ENCODE measurements around the gene PRKG1.

Gene PRKG1

DNA sequence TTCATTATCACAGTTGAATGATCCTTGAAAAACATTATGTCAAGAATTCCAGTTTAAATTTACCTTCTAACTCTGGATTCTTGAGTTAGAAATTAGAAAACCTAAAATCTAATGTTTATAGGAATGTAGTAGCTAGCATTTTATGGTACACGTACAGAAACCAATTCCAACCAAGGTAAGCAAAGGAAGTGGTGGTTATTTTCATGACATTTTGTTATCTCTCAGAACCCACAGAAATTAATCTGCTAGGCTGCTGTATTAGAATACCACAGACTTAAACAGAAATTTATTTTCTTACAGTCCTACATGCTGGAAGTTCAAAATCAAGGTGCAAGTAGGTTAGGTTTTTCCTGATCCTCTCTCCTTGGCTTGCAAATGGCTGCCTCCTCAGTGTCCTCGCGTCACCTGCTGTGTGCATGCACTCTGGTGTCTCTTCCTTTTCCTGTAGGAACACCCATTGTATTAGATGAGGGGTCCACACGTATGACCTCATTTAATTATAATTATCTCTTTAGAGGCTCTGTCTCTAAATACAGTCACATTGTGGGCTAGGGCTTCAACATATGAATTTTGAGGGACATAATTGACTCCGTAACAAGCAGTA is 633.6 kb downstream of the PRKG1 start:
- no peak for FAIRE-seq
- TF ChIP-seq POLR2AphosphoS5 (IDR thresholded peaks at IDR 0.05; ENCODE audit: low read depth, low read length) = no peak
- no peak for TF ChIP-seq POLR2A (IDR thresholded peaks at IDR 0.05; ENCODE audit: low read depth, low read length)
- TF ChIP-seq TAF1 (IDR thresholded peaks at IDR 0.05; ENCODE audit: borderline replicate concordance, low read depth, low read length) = no peak

DNA sequence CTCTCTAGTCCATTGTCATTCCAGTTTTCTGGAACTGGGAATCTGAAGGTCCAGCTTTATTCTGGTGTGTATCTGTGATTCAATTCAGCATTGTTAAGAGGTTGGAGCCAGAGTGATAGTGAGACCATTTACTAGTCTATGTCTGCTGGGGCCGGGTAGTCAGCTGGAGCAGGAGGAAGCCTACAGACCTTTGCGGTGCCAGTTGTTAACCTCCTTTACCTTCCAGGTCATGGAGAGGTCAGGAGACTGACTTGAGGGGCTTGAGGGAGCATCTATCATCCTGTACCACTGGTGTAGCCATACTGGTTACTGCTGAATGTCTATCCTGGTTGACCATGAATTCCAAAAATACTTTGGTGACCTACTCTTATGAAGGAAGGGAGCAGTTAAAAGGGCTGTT is 634.3 kb downstream of the PRKG1 start:
- DNase-seq (ENCODE audit: insufficient read length) (no peak), FAIRE-seq (no peak)
- TF ChIP-seq POLR2A (IDR thresholded peaks at IDR 0.05; ENCODE audit: low read depth, low read length) (no peak), TAF1 (IDR thresholded peaks at IDR 0.05; ENCODE audit: borderline replicate concordance, low read depth, low read length) (no peak), POLR2AphosphoS5 (IDR thresholded peaks at IDR 0.05; ENCODE audit: low read depth, low read length) (no peak)

More for the DNA sequence above, 633.6 kb downstream of the PRKG1 start:
- DNase-seq (ENCODE audit: insufficient read length) = no peak

DNA sequence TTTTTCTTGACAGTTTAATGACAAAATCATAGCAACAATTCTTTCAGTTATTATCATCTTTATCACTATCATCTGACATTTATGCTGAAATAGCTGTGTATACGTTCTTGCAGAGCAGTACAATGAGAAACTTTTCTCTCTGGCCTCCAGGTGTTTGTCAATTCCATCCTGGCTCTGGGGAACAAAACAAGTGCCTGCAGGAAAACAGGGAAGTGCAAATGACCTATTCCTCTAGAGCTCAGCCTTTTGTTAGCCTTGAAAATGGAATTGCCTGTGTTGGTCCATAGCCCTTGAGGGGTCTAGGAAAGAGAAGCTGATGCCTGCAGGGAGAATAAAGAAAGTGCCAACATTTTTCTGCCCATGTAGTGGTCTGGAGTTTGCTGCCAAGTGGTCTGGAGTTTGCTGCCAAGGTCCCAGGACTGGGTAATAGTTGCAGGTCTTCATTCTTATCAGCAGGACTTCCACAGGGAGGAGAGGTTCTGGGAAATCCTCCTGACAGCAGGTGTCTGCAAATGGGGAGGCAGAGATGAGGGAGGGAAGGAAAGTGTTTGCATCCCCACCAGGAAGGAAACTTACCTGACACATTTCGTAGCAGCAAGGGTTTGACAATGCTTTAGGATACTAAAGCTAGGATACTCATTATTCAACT is 635.2 kb downstream of the PRKG1 start:
- DNase-seq (ENCODE audit: insufficient read length) = no peak
- no peak for FAIRE-seq
- TF ChIP-seq POLR2A (IDR thresholded peaks at IDR 0.05; ENCODE audit: low read depth, low read length) (no peak), POLR2AphosphoS5 (IDR thresholded peaks at IDR 0.05; ENCODE audit: low read depth, low read length) (no peak), TAF1 (IDR thresholded peaks at IDR 0.05; ENCODE audit: borderline replicate concordance, low read depth, low read length) (no peak)

DNA sequence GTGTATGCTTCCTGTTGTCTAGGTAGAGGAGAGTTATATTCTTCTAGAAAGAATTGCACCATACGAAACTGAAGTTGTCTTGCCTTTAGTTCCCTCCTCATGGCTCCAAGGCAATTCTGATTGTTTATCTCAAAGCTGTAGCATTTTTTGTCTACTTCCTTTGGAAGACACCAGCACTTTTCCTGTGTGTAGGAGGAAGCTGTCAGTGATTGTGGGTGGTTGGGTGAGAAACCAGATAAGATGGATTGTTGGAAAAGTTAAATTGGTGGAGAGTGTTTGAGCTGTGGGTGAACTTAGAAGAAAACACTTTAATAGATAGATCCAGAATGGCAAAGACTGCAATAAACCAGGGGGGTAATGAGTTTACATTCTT is 637.2 kb downstream of the PRKG1 start:
- no peak for FAIRE-seq
- TF ChIP-seq POLR2A (IDR thresholded peaks at IDR 0.05; ENCODE audit: low read depth, low read length) = no peak

DNA sequence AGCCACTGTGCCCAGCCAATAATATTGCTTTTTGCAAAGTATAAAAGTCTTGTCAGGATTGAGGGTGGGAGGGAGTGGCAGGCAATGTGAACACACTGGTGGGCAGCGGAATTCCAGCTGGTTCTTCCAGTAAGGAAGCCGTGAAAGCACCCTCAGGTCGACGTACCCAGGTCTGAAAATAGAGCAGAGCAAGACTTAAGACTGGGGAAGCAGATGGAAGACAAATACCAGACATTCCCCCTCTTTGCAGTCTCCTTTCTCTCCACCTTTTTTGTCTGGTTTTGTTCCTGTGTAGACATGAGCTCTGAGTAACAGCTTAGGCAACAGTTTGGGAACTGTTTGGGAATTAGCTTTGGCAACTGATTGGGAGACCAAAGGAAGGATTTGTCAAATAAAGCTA is 642.7 kb downstream of the PRKG1 start:
- no peak for DNase-seq (ENCODE audit: insufficient read length)
- no peak for FAIRE-seq
- no peak for TF ChIP-seq POLR2AphosphoS5 (IDR thresholded peaks at IDR 0.05; ENCODE audit: low read depth, low read length)
- no peak for TF ChIP-seq POLR2A (IDR thresholded peaks at IDR 0.05; ENCODE audit: low read depth, low read length)
- no peak for TF ChIP-seq TAF1 (IDR thresholded peaks at IDR 0.05; ENCODE audit: borderline replicate concordance, low read depth, low read length)

More for the DNA sequence above, 637.2 kb downstream of the PRKG1 start:
- DNase-seq (ENCODE audit: insufficient read length) = no peak

DNA sequence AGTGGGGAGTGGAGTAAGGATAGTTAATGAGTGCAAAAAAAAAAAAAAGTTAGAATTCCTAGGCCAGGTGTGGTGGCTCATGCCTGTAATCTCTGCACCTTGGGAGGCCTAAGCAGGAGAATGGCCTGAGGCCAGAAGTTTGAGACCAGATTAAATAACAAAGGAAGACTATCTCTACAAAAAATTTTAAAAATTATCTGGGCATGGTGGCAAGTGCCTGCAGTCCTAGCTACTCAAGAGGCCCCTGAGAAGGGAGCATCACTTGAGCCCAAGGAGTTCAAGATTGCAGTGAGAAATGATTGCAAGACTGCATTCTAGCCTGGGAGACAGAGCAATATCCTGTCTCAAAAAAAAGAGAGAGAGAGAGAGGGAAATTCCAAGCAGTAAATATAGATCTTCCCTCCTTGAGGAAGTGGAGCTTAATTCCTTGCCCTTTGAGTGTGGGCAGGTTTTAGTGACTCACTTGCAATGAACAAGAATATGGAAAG is 644.6 kb downstream of the PRKG1 start:
- FAIRE-seq = no peak

DNA sequence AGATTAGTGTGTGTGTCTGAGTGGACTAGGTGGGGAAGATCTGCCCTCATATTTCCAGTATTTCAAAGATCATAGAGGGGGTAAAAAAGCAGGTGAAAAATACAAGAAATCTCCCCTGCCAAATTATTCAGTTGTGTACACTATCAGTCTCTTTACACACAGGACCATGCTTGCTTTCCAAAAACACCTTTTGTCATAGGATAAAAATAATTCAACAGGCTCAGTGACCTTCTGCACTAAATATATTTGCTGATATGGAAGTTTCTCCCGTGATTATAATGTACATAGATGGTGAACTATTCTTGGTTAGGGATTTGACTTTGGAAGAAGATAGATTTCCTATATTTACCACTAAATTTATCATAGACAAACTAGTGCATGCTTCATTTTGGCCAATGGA is 649.8 kb downstream of the PRKG1 start:
- FAIRE-seq (no peak), DNase-seq (ENCODE audit: insufficient read length) (no peak)
- TF ChIP-seq POLR2AphosphoS5 (IDR thresholded peaks at IDR 0.05; ENCODE audit: low read depth, low read length) (no peak), POLR2A (IDR thresholded peaks at IDR 0.05; ENCODE audit: low read depth, low read length) (no peak), TAF1 (IDR thresholded peaks at IDR 0.05; ENCODE audit: borderline replicate concordance, low read depth, low read length) (no peak)

More for the DNA sequence above, 644.6 kb downstream of the PRKG1 start:
- no peak for TF ChIP-seq TAF1 (IDR thresholded peaks at IDR 0.05; ENCODE audit: borderline replicate concordance, low read depth, low read length)
- TF ChIP-seq POLR2A (IDR thresholded peaks at IDR 0.05; ENCODE audit: low read depth, low read length) = no peak
- TF ChIP-seq POLR2AphosphoS5 (IDR thresholded peaks at IDR 0.05; ENCODE audit: low read depth, low read length) = no peak
- no peak for DNase-seq (ENCODE audit: insufficient read length)

DNA sequence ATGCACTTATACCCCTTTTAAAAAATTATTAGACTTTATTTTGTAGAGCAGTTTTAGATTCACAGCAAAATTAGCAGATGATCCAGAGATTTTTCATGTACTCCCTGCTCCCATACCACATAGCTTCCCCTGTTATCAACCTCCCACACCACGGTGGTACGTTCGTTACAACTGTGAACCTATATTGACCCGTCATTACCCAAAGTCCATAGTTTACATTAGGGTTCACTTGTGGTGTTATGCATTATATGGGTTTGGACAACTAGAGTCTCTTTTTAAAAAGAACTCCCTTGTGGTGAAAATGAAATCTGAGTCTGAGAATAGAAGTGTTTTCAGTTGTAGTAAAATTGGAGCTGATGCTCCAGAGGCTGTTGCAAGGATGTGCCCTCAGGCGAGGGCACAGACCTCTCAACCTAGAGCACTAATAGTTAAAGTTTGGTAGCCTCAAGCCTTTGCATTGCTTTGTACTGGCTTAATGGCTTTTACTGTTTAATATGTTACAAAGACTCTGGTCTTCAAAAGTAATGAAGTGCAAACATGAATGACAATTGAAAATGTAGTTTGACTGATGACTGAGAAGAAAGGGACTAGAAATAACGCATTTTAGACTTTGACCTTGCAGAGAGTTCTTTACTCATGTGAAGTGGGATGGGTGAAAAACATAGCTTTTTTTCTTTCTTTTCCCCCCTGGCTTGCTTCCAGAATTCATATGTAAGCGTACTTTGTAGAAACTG is 655.7 kb downstream of the PRKG1 start:
- DNase-seq (ENCODE audit: insufficient read length) (no peak), FAIRE-seq (no peak)
- TF ChIP-seq POLR2A (IDR thresholded peaks at IDR 0.05; ENCODE audit: low read depth, low read length) (no peak), TAF1 (IDR thresholded peaks at IDR 0.05; ENCODE audit: borderline replicate concordance, low read depth, low read length) (no peak), POLR2AphosphoS5 (IDR thresholded peaks at IDR 0.05; ENCODE audit: low read depth, low read length) (no peak)

DNA sequence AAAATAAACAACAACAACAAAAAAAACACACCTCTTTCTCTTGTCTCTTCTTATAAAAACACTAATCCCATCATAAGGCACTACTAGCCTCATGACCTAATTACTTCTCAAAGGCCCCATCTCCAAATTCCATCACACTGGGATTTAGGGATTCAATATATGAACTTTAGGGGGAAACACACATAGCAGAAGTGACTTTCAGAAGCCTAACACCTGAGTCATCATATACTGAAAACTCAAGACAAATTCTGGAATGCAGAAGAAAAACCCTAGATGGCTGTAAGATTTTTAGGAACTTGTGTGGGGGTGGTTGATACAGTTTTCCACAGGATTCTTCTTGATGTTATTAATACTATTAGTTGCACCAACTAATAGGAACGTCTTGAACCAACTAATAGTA is 658.8 kb downstream of the PRKG1 start:
- DNase-seq (ENCODE audit: insufficient read length) (no peak), FAIRE-seq (no peak)
- TF ChIP-seq POLR2AphosphoS5 (IDR thresholded peaks at IDR 0.05; ENCODE audit: low read depth, low read length) (no peak), POLR2A (IDR thresholded peaks at IDR 0.05; ENCODE audit: low read depth, low read length) (no peak), TAF1 (IDR thresholded peaks at IDR 0.05; ENCODE audit: borderline replicate concordance, low read depth, low read length) (no peak)

DNA sequence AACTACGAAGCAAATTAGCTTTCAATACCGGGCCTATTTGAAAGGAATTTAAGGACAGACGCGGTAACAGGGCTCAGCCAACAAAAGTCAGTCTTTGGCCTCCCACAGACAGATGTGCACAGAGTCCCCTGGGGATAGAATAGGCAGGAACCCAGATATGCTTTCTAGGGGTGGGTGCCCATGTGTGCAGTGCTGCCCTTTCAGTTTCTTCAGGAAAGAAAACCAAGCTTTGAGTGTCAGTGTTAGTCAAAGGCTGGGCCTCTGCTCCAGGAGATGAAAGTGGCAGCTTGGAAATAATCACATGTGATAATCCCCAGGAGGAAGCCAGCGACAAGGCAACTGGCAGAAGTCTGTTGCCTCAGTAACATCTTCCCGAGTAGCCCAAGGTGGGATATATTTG is 668.9 kb downstream of the PRKG1 start:
- FAIRE-seq = no peak
- no peak for TF ChIP-seq POLR2AphosphoS5 (IDR thresholded peaks at IDR 0.05; ENCODE audit: low read depth, low read length)
- TF ChIP-seq TAF1 (IDR thresholded peaks at IDR 0.05; ENCODE audit: borderline replicate concordance, low read depth, low read length) = no peak
- TF ChIP-seq POLR2A (IDR thresholded peaks at IDR 0.05; ENCODE audit: low read depth, low read length) = no peak
- no peak for DNase-seq (ENCODE audit: insufficient read length)

DNA sequence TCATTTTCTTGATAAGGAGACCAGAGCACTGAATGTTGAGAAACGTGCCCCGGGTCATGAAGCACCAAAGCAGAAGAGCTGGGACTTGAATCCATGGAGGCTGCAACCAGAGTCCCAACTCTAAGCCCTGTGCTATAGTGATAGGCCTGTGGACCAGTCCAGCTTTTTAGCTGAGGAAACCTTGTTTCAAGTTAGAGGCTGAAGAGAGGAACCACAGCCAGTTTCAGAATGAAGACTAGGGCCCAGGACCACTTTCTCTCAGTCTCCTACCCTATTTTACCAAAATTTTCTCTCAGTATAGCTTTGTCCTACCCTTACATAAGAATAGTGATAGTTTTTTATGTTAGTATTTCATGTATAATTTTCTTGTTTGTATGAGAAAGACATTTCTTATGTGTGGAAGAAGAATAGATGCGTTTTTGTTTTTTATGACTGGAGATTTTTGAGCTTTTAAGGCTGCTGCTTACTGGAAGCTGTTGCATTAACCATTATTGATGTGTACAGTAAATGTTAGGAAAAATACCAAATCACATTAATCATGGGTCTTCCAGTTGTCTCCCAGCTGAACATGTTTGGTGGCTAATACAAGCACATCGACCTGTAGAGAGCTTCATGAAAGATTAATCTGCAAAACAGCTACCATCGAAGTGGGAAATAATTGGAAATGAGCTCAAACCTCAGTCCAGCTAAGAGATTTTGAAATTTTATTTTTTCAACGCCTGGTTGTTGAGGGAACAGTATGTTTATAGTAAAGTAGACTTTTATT is 670.1 kb downstream of the PRKG1 start:
- FAIRE-seq = no peak

More for the DNA sequence above, 670.1 kb downstream of the PRKG1 start:
- no peak for DNase-seq (ENCODE audit: insufficient read length)
- TF ChIP-seq TAF1 (IDR thresholded peaks at IDR 0.05; ENCODE audit: borderline replicate concordance, low read depth, low read length) (no peak), POLR2A (IDR thresholded peaks at IDR 0.05; ENCODE audit: low read depth, low read length) (no peak), POLR2AphosphoS5 (IDR thresholded peaks at IDR 0.05; ENCODE audit: low read depth, low read length) (no peak)
